M059J (cell line): ENCODE data around the gene ANTXR1. TPM values are rescaled to one million over a fixed set of nuclear protein-coding genes. Genes with fewer than 3 reads are reported as not detected.

Experiments
- DNase-seq: peaks from one replicate; pipeline ENCODE4 v3.0.0-alpha.2; 2012; ENCODE audit warnings: low read depth
- total RNA-seq: library from RNA; depleted of rRNA; stranded (reverse); fragments of >200 nt; shearing (Covaris generic); gene quantifications from 2 replicates; pipeline ENCODE4 v1.2.3, GENCODE V29; 2014; rRNA removed

Gene ANTXR1
- 28.2 and 38.6 TPM in 2 replicates for total RNA-seq

DNA sequence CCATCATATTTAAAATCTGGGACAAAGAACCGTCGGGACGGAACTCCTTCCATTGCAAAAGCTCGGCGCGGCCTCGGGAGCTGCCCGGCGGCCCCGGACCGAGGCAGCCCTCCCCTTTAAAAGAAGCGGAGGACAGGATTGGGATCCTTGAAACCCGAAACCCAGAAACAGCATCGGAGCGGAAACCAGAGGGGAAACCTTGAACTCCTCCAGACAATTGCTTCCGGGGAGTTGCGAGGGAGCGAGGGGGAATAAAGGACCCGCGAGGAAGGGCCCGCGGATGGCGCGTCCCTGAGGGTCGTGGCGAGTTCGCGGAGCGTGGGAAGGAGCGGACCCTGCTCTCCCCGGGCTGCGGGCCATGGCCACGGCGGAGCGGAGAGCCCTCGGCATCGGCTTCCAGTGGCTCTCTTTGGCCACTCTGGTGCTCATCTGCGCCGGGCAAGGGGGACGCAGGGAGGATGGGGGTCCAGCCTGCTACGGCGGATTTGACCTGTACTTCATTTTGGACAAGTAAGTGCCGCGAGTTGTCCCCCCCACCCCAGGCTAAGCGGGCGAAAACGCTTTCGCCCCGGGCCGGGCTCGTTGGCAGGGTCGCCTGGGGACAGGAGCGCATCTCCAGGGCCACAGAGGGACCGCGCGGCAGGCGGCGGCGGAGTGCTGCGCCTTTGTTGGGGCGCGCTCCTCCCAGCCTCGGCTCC is at the start of gene ANTXR1:
Gene ANTXR1 (plus strand): TSS at position 38 of the 698 bp plus-strand sequence. CDS start 321 bp downstream, at position 359.
- DNase-seq = peak; percentile 82

DNA sequence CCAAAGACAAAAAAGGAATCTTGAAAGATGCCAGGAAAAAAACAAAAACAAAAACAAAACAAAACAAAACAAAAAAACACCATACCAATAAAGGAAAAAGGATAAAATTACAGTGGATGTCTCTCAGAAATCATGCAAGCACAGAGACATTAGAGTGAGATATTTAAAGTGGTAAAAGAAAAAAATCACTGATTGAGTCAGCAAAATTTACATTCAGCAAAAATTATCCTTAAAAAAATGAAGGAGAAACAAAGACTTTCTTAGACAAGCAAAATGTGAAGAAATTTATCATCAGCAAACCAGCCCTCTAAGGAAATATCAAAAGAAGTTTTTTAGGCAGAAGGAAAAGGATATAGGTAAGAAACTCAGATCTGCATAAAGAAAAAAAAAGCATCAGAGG is 48.7 kb upstream of the ANTXR1 start:
- no peak for DNase-seq

DNA sequence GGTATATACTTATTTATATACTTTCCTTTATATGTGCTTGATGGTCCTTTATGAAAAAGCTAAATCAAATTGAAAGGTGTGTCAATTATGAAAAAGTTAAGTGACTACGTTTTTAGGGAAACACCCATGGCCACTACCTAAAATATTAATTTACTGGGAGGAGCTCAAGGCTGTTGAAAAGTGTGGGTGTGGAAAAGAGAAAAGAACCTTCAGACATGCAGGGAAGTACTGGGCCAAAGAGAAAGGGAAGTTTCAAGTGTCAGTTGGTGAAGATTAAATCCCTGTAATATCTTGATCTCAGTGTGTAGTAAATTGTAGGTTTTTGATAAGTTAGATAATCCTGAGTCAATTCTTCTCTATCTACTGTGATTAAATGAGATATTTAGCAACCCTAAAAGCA is 44.8 kb upstream of the ANTXR1 start:
- no peak for DNase-seq

DNA sequence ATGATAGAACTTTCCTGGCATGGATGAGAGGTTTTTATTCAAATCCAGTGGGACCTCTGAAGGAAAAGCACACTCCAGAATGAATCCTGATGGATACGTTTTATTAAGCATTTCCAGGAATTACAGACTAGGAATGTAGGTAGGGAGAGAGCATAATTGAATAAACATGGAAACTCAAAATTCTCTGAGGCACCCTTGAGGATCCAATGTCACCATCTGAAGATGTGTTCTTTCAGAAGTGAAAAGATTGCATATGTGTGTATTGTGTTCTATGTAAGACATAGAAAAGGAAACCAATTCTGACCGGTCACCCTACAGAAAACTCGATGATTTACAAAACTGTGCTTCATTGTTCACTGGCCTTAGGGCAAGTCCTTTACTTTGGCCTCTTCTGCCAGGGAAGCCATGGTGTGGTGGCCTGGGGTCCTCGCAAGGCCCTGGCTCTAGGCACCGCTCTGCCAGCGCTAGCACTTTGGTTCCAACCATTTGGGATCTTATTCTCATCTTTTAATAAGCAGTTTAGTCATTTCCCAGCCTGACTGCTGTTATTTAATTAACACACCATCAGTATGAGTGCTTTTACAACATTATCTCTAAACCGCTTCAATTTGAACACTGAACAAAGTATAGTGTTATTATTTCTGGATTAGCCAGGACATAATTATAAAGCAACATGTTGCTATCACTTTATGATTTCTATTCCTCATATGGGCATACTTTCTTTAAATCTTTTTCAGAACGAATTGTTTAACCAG is 43.1 kb upstream of the ANTXR1 start:
- DNase-seq = no peak

- DNase-seq = no peak
Observed at GRCh38 chr2:68970566-68971265, 42.3 kb upstream of the ANTXR1 start.

DNA sequence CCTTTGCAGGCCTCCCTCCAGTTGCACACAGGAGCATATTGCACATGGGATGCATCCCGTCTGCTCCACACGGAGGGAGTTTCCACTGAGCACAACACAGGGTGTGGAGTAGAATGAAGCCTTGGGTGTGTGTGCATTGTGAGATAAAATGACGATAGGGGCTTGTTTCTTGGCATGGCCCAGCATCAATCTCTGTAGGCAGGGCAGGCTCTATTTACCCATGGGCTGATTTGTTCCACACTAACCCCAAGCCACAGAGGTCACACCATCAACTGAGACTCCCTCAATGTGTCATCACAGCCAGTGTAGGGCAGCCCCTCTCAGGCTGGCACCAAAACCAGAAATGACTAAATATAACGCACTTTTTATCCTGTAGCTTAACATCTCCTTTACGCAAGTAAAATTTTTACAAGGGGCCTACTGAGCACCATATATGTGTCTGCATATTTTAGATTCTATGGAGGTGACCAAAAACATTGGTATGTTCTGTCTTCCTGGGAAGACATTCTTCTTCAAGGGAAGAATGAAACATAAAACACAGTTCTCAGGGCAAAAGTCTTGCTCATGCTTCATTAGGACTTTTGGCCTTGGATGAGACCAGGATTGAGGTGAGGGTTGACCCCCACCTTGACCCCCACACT is 41.3 kb upstream of the ANTXR1 start:
- DNase-seq = peak; percentile 97

GRCh38 chr2:68974251-68974650 is 38.7 kb upstream of the ANTXR1 start, which contains the start of gene GKN1:
Gene GKN1 (plus strand): TSS chr2:68974636. CDS start chr2:68974678, 42 bp downstream.
- peak; percentile 32 for DNase-seq

GRCh38 chr2:68974946-68975665 is 37.9 kb upstream of the ANTXR1 start:
- no peak for DNase-seq

DNA sequence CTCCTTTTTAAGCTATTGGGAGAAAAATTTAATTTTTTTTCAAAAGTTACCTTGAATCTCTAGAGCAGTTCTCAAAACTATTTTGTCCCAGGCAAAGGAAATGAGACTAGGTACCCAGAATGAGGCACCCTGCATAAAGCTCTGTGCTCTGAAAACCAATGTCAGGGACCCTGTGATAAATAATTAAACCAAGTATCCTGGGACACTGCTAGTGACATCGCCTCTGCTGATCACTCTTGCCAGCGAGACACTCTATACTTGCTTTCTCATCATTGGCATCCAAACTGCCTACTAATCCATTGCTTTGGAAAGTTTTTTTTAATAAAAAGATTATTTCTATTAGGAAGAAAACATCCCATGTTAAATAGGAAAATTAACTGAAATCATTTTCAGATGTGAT is 37.1 kb upstream of the ANTXR1 start:
- no peak for DNase-seq

DNA sequence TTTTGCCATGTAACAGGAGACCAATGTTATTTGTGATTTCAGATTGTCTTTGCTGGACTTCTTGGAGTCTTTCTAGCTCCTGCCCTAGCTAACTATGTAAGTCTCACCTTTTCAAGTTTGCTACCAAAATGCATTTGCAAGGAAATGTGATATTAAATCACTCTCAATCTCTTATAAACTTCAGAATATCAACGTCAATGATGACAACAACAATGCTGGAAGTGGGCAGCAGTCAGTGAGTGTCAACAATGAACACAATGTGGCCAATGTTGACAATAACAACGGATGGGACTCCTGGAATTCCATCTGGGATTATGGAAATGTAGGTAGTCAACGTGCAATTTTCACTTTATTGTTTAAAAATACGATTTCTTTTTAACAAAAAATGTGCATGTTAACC is 35.5 kb upstream of the ANTXR1 start:
- DNase-seq = no peak

DNA sequence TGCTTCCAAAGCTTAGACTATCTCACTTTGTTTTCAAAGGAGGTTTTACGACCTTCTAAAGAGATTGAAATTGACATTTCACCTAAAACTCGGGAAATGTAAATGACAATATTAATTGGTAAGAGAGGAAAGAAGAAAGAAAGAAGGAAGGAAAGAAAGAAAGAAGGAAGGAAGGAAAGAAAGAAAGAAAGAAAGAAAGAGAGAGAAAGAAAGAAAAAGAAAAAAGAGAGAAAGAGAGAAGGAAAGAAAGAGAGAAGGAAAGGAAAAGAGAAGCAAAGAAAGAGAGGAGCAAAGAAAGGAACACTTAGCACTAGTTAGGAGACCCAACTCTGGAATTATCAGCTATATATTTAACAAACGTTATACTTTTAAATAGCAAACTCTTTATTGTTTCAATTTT is 34.9 kb upstream of the ANTXR1 start:
- DNase-seq = no peak

- DNase-seq = peak; percentile 64
Observed at GRCh38 chr2:68980956-68981355, 32.0 kb upstream of the ANTXR1 start.

DNA sequence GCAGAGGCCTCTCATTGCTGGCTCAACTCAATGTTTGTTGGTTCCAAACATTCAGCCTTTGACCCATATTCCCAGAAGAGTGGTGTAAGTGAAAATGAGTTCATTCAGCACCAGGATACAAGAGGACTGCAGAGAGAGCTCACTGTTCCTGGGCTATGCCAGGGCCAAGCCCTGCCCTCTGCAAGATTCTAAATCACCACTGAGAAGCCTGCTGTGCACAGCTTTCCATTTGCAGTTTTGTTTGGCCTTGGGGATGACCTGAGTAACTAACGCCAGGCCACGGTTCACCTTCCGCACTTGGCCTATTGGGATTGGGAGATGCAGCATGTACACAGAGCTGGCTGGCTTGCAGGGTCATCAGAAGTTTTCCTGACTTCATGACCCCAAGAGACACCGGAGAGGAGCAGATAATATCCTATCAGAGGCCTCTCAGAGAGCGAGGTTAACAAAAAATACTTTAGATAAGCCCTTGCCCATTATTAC is 25.9 kb upstream of the ANTXR1 start:
- no peak for DNase-seq

- DNase-seq = no peak
Observed at GRCh38 chr2:68989035-68989434, 23.9 kb upstream of the ANTXR1 start.

- DNase-seq = no peak
Observed at GRCh38 chr2:68992341-68992740, 20.6 kb upstream of the ANTXR1 start.

DNA sequence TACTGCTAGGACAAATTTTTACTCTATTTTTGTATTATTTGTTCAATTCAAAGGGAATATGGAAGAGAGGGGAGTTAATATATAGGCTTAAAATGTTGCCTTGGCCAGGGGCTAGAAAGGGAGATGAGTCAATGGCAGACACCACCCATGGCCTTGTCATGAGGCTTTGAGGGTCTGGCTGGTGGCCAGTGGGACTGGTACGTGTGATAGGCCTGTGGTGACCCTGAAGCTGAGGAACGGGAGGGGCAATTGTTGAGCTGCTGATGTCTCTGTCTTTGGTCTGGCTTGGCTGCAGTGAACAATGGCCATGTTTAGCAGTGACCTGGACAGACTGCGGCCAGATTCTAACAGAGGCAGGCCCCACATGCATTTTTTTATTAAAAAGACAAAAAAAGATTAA is 20.0 kb upstream of the ANTXR1 start:
- DNase-seq = no peak

DNA sequence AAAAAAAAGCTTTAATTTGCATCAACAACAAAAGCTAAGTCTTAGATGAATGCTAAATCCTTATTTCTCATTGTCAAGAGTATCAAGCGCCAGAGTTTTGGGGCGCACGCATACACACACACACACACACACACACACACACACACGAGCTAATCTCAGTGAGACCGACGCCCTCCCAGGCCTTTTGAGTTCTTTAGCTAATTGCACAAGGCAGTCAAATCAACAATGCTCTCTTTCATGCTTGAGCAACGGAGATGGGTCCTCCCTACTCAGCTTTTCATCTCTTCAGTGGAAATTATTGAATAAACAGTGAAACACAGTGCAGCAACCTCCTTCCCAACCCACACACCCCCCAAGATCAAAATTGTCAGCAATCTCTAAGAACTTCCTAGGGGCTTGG is 19.3 kb upstream of the ANTXR1 start:
- no peak for DNase-seq

GRCh38 chr2:68994864-68995263 is 18.1 kb upstream of the ANTXR1 start:
- DNase-seq = peak; percentile 96

DNA sequence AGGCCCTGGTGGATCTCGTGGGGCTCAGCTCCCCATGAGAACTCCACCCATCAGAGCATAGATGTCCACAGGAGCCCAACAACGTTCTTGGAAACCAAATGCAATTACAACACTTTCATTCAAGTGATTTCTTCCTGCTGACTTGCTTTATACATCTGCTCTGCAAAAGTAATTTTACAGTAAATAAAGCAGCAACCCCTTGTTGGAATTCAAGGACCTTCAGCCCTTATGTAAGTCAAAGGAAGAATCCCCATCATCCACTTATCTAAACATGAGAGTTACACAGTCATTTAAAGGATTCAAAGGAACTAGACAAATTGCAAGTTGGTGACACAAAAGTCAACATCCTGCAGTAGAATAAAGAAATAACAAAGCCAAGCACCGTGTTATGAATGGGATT is 17.1 kb upstream of the ANTXR1 start:
- DNase-seq = no peak

- DNase-seq = no peak
Observed at GRCh38 chr2:68997401-68997800, 15.6 kb upstream of the ANTXR1 start.

DNA sequence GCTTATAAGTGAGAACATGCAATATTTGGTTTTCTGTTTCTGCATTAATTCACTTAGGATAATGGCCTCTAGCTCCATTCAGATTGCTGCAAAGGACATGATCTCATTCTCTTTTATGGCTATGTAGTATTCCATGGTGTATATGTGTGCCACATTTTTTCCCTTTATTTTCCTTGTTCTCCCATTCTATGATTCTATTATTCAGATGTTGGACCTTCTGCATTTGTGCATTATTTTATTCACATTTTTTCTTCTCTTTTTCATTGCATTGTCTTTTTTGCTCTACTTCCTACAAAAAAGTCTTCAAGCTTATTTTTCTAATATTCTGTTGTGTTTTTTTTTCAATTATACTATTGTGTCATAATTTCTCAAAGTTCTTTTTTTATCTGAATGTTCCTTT is 11.1 kb upstream of the ANTXR1 start:
- DNase-seq = no peak
